HepG2 (cell line): ENCODE measurements around the gene NRSN2. TPM values are rescaled to one million over a fixed set of nuclear protein-coding genes. Genes with fewer than 3 reads are reported as not detected.

Source experiments
- ATAD3A ChIP-seq: sonication (generic); formaldehyde crosslinking; IDR thresholded peaks from 2 replicates; pipeline ENCODE4 v1.4.0; 2020; ENCODE audit warnings: missing genetic modification reagents
- ELF4 ChIP-seq: sonication (generic); formaldehyde crosslinking; IDR thresholded peaks from 2 replicates; pipeline ENCODE4 v1.5.0; 2020; ENCODE audit warnings: missing genetic modification reagents, mild to moderate bottlenecking, moderate library complexity, borderline replicate concordance
- HDAC2 ChIP-seq: sonication (generic); formaldehyde crosslinking; IDR thresholded peaks from 2 replicates; pipeline ENCODE4 v1.4.0; 2020; ENCODE audit warnings: missing genetic modification reagents
- KDM6A ChIP-seq: IDR thresholded peaks from 2 replicates; pipeline ENCODE4 v1.6.1; 2016; ENCODE audit warnings: low read depth
- POGZ ChIP-seq: sonication (generic); formaldehyde crosslinking; IDR thresholded peaks from 2 replicates; pipeline ENCODE4 v1.4.0; 2020; ENCODE audit warnings: mild to moderate bottlenecking, missing genetic modification reagents
- REL ChIP-seq: sonication (generic); formaldehyde crosslinking; conservative IDR thresholded peaks from 2 replicates; pipeline ENCODE4 v1.8.0; 2022; ENCODE audit warnings: mild to moderate bottlenecking, missing genetic modification reagents, moderate library complexity
- SIX1 ChIP-seq: sonication (generic); formaldehyde crosslinking; IDR thresholded peaks from 2 replicates; pipeline ENCODE4 v1.4.0; 2020; ENCODE audit warnings: missing genetic modification reagents, borderline replicate concordance
- TMF1 ChIP-seq: sonication (generic); formaldehyde crosslinking; IDR thresholded peaks from 2 replicates; pipeline ENCODE4 v1.8.1; 2022; ENCODE audit warnings: low read depth, missing genetic modification reagents
- TP53 ChIP-seq: sonication (generic); formaldehyde crosslinking; conservative IDR thresholded peaks from 2 replicates; pipeline ENCODE4 v1.4.0; 2020; ENCODE audit warnings: missing genetic modification reagents
- ZBTB1 ChIP-seq: sonication (generic); formaldehyde crosslinking; IDR thresholded peaks from 2 replicates; pipeline ENCODE4 v1.4.0; 2020; ENCODE audit warnings: missing genetic modification reagents, borderline replicate concordance
- ZBTB21 ChIP-seq: sonication (generic); formaldehyde crosslinking; IDR thresholded peaks from 2 replicates; pipeline ENCODE4 v1.4.0; 2020; ENCODE audit warnings: missing genetic modification reagents
- ZBTB40 ChIP-seq, 2 experiments: fragments of 450-650 bp in 1 of 2; sonication (generic) in 1 of 2; formaldehyde crosslinking in 1 of 2; IDR thresholded peaks; 2 replicates each; pipeline versions ENCODE4 v1.6.1 to v1.8.0; 2016 to 2022; ENCODE audit warnings: antibody characterized with exemption in 1 of 2, mild to moderate bottlenecking in 1 of 2, missing genetic modification reagents in 1 of 2
- ZFP62 ChIP-seq: sonication (generic); formaldehyde crosslinking; IDR thresholded peaks from 2 replicates; pipeline ENCODE4 v1.4.0; 2020; ENCODE audit warnings: missing genetic modification reagents
- ZNF251 ChIP-seq: sonication (generic); formaldehyde crosslinking; IDR thresholded peaks from 2 replicates; pipeline ENCODE4 v1.9.0; 2021; ENCODE audit warnings: mild to moderate bottlenecking, missing genetic modification reagents
- ZNF296 ChIP-seq: sonication (generic); formaldehyde crosslinking; conservative IDR thresholded peaks from 2 replicates; pipeline ENCODE4 v1.5.0; 2020; ENCODE audit warnings: mild to moderate bottlenecking, missing genetic modification reagents
- ZNF792 ChIP-seq: IDR thresholded peaks from 2 replicates; pipeline ENCODE4 v1.6.1; 2016
- polyA plus RNA-seq, 8 experiments: library from polyadenylated mRNA; depleted of rRNA in 3 of 8; stranded (reverse) in 7 of 8; unstranded in 1 of 8; fragments of >200 nt; fragmentation: Illumina TruSeq in 4 of 8; extraction: Trizol in 4 of 8; gene quantifications; 2 replicates each; pipeline versions ENCODE4 v1.2.1 to v1.2.3, GENCODE V29; 2011 to 2016; ENCODE audit warnings: low read depth in 4 of 8, missing spikeins in 1 of 8, mixed read lengths in 1 of 8; ENCODE audit not compliant: insufficient read depth in 1 of 8
- total RNA-seq, 5 experiments: library from RNA; depleted of rRNA; stranded (reverse); fragments of >200 nt; fragmentation: Illumina TruSeq; extraction: Trizol; gene quantifications; 2 replicates each; pipeline ENCODE4 v1.2.3, GENCODE V29; 2016; ENCODE audit warnings: low read depth in 1 of 5

NRSN2 gene
- total and polyA plus RNA-seq, 2 of the 13 experiments (the other 11 are each of a cell fraction or from before 2014, with no cell fraction given), result 32.3 to 49.4 TPM

- TF ChIP-seq ZBTB40 (IDR thresholded peaks at IDR 0.05) (no peak), ZBTB40 (CRISPR knock-in tag; IDR thresholded peaks at IDR 0.05) (0 out of 2 replicates have a peak, but pooled peaks have one; percentile 32), ZFP62 (no peak), KDM6A (CRISPR knock-in tag) (no peak), POGZ (CRISPR knock-in tag) (no peak), HDAC2 (CRISPR knock-in tag) (0 out of 2 replicates have a peak, but pooled peaks have one; percentile 4), ZNF296 (peak; percentile 89), REL (0 out of 2 replicates have a peak, but pooled peaks have one; percentile 9), ATAD3A (CRISPR knock-in tag) (peak; percentile 80; the same call in 1 of the 2 replicates), ZBTB1 (CRISPR knock-in tag) (0 out of 2 replicates have a peak, but pooled peaks have one; percentile 17), TP53 (CRISPR knock-in tag) (no peak), TMF1 (CRISPR knock-in tag) (no peak), ELF4 (CRISPR knock-in tag) (no peak), ZNF251 (CRISPR knock-in tag) (no peak), ZNF792 (CRISPR knock-in tag) (peak; percentile 49; the same call in 1 of the 2 replicates), SIX1 (CRISPR knock-in tag) (no peak), ZBTB21 (0 out of 2 replicates have a peak, but pooled peaks have one; percentile 27)
Observed at GRCh38 chr20:326645-327185, 20.2 kb upstream of the NRSN2 start (continued).
